Neuron (in vitro differentiated cells): ENCODE data around the gene PARP4.
"Not testable (repeated sequence)": the region's sequence is repeated elsewhere in the genome, so short reads cannot be mapped to it uniquely, and the experiment has no call there.

ENCODE experiments used
- H2AFZ ChIP-seq: one replicate; pipeline ENCODE4 v1.6.1; 2013; ENCODE audit warnings: low read depth, mild to moderate bottlenecking, inconsistent platforms, low read length, moderate library complexity
- H3K27me3 ChIP-seq: one replicate; pipeline ENCODE4 v1.6.1; 2013; ENCODE audit warnings: low read length; ENCODE audit not compliant: insufficient read depth
- H3K36me3 ChIP-seq: one replicate; pipeline ENCODE4 v1.6.1; 2013; ENCODE audit warnings: low read length; ENCODE audit not compliant: insufficient read depth
- H3K4me1 ChIP-seq: one replicate; pipeline ENCODE4 v1.6.1; 2013; ENCODE audit warnings: low read length; ENCODE audit not compliant: insufficient read depth
- H3K4me3 ChIP-seq: 2 replicates; pipeline ENCODE4 v1.5.1; 2013; ENCODE audit warnings: mild to moderate bottlenecking, low read length, moderate library complexity
- H3K9me3 ChIP-seq: one replicate; pipeline ENCODE4 v1.6.1; 2013; ENCODE audit warnings: low read length

PARP4 gene

DNA sequence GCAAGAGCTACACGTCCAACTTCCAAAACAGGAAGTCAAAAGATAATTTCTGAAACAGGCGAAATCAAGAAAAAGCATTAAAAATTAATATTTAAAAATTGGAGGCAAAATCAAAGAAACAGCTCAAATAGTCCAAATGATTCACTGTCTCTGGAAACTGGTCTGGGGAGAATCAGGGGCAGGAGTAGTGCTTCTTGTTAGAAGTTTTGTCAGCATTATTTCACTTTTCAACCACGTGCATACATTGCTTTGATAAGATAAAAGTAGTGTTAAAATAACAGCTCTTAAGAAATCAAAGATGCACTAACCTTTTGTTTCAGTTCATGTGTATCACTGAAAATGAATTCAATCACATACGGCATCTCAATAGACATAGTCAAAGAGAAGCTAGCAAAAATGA lies 53.8 kb downstream of the PARP4 start:
- Histone ChIP-seq H3K4me1 (no peaks in the 10 kb centered on the region), H3K9me3 (no peaks in the 10 kb centered on the region), H3K4me3 (no peak overlapping the region), H2AFZ (no peak overlapping the region), H3K27me3 (no peaks in the 10 kb centered on the region), H3K36me3 (peaks cover 45% of the 10 kb centered on the region)

DNA sequence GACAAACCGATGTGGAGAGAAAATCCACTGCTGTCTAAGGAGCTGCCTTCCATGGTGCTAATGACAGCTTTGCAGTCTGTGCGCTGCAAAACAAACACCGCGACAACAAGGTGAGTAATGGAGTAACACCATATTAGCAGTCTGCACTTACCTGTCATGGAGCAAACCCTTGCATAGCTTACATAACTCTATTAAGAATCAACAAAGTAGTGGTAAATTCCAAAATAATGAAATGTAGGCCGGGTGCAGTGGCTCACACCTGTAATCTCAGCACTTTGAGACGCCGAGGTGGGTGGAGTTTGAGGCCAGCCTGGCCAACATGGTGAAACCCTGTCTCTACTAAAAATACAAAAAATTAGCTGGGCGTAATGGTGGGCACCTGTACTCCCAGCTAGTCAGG lies 56.2 kb downstream of the PARP4 start:
- H3K4me3 ChIP-seq, result no peak overlapping the region
- no peak overlapping the region for H2AFZ ChIP-seq
- no peaks in the 10 kb centered on the region for H3K27me3 ChIP-seq
- peaks cover 59% of the 10 kb centered on the region for H3K36me3 ChIP-seq
- H3K4me1 ChIP-seq, result no peaks in the 10 kb centered on the region
- no peaks in the 10 kb centered on the region for H3K9me3 ChIP-seq

DNA sequence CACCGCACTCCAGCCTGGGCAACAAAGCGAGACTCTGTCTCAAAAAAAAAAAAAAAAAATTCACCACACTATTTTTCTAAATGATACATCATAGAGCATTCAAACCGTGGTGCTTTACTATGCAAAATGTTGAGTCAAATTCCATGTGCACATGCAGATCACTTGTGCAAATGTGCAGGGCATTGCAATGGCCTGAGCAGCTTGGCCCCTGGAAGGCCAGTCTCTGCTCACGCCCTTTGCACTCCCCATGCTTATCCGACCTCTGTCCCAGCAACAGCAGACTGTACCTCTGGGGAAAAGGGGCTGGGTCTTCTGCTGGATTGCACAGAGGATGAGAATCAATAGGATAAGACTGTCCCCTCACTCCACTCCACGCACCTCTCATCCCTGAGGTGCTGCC lies 58.5 kb downstream of the PARP4 start:
- no peaks in the 10 kb centered on the region for H3K27me3 ChIP-seq
- H3K4me3 ChIP-seq, result no peak overlapping the region
- peaks cover 63% of the 10 kb centered on the region for H3K36me3 ChIP-seq
- no peaks in the 10 kb centered on the region for H3K9me3 ChIP-seq
- H2AFZ ChIP-seq, result no peak overlapping the region
- no peaks in the 10 kb centered on the region for H3K4me1 ChIP-seq

DNA sequence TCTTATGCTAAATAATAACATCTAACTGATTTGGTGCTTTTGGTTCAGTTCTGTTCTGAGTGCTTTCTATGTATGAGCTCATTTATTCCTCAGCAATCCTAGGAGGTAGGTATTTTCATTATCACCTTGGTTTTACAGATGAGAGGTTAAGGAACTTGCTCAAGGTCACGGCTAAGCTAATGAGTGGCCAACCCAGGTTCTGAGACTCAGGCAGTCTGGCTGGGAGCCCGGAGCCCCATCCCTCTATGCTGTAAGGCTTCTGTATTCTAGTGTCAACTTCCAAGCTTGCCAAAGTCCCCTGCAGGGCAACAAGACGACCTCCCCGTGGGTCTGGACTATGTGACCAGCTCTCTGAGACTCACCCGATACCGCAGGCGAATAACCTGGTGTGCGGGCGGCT lies 60.5 kb downstream of the PARP4 start:
- Histone ChIP-seq H3K36me3 (peaks cover 62% of the 10 kb centered on the region), H3K4me3 (no peak overlapping the region), H3K4me1 (no peaks in the 10 kb centered on the region), H3K27me3 (no peaks in the 10 kb centered on the region), H3K9me3 (no peaks in the 10 kb centered on the region), H2AFZ (no peak overlapping the region)

DNA sequence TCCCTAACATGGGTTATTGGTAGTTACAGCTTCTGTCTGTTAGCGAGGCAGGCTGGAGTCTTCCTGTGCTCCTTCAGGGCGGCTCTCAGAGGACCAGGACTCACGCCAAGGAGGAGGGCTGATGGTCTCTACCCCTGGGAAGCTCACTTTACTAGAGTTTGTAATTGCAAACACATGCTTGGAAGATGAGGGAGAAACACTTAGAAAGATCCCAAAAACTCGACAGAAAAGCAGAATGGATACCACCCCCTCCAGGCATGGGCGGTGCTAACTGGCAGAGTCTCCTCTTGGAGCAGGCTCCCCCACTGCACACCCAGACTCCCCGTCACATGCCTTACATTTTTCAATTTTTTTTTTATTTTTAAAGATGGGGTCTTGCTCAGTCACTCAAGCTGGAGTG lies 62.0 kb downstream of the PARP4 start:
- Histone ChIP-seq H2AFZ (no peak overlapping the region), H3K27me3 (no peaks in the 10 kb centered on the region), H3K4me1 (no peaks in the 10 kb centered on the region), H3K9me3 (no peaks in the 10 kb centered on the region), H3K4me3 (no peak overlapping the region), H3K36me3 (peaks cover 58% of the 10 kb centered on the region)

DNA sequence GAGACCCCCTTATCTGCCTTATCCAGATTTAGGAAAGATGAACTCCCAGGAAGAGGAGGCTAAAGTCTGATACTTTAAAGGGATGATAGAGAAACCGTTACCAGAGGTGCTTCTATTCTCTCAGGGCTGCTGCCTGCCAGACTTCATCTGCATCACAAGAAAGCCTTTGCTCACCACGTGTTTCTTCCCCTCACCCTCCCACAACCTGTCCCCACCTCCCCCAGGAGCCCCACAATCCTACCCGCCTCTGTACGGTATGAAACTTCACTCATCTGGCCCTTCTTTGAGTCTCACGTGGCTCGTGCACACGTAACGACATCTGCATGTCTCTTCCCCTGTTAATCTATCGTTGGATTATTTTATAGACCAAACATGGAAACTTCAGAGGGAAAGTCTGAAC lies 67.7 kb downstream of the PARP4 start:
- not testable (repeated sequence) for H3K9me3 ChIP-seq, H3K4me1 ChIP-seq, H2AFZ ChIP-seq, H3K27me3 ChIP-seq, H3K4me3 ChIP-seq
- peaks cover 34% of the 10 kb centered on the region for H3K36me3 ChIP-seq

DNA sequence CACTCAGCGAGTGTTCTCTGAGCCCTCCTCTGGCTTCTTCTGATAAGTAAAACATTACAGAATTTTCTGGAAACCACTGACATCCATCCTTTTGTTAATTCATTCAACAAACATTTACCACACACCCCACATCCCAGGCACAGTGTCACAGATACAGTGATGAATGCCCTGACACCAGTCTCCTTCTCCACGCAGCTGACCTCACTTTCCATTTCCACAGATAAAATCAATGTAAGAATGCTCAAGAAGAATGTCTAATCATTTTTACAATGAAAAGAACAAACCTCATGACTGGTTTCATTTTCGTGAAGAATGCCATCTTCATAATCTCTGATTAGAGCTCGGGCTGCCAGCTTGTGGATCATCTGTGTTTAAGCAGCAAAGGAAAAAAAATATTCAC lies 69.2 kb downstream of the PARP4 start:
- no peak overlapping the region for H3K4me3 ChIP-seq
- no peaks in the 10 kb centered on the region for H3K9me3 ChIP-seq
- H3K27me3 ChIP-seq, result no peaks in the 10 kb centered on the region
- no peaks in the 10 kb centered on the region for H3K4me1 ChIP-seq
- H3K36me3 ChIP-seq, result peaks cover 32% of the 10 kb centered on the region
- no peak overlapping the region for H2AFZ ChIP-seq

DNA sequence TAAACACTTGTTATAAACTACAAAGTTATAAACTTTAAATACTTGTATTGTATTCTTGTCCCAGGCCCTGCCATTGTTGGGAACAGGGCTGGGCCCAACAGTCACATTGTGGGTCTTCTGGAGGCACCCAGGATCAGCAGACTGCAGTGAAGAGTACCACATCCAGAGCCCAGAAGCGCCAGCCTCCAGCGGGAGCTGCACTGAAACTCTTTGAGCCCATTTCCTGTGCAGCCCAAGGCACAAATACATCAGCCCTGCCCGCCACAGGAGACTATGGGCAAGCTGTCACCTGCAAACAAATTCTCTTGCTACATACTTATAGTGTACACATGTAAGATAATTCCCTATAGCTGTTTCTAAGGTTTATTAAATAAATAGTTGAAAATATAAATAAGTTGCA lies 86.5 kb downstream of the PARP4 start:
- H2AFZ ChIP-seq, H3K4me3 ChIP-seq, H3K27me3 ChIP-seq, H3K9me3 ChIP-seq, H3K4me1 ChIP-seq: not testable (repeated sequence)
- H3K36me3 ChIP-seq, result peaks cover 17% of the 10 kb centered on the region

DNA sequence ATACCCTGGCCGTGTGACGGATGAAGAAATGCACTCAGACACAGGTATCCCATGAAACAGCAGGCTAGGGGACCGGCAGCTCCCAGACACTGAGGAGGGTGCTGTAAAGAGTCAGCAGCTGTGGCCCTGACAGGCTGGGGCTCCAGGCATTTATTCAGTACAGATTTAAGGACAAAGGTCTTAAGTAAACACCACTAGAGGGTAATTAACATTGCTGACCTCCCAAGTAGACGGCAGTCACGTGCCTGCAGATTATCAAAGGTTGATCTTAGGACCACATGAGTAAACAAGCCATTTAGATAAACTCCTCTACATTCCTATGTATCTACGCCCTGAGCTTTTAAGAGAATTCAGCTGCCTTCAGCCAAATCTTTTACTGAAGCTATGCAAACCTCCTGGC lies 92.9 kb downstream of the PARP4 start:
- H2AFZ ChIP-seq, H3K4me1 ChIP-seq, H3K27me3 ChIP-seq, H3K4me3 ChIP-seq, H3K9me3 ChIP-seq: not testable (repeated sequence)
- peaks cover 18% of the 10 kb centered on the region for H3K36me3 ChIP-seq

DNA sequence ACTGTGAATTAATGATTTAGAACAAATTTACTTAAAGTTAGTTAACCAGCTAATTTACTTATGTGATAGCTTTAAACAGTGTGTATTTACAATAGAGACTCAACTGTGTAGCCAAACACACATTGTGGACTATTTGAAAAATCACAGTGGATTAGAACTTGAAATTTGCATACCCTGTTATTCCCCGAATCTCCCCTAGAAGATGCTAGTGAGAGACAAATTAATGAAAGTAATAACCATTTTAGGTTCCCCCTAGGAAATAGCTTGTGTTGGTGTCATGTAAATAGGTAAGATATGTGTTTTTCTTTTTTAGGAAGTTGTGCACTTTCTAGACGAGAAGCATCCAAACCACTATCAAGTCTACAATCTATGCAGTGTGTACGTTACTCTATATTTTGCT lies 104.7 kb downstream of the PARP4 start:
- H3K9me3 ChIP-seq, result no peaks in the 10 kb centered on the region
- H3K4me3 ChIP-seq, result no peak overlapping the region
- H3K4me1 ChIP-seq, result no peaks in the 10 kb centered on the region
- H3K36me3 ChIP-seq, result no peaks in the 10 kb centered on the region
- H3K27me3 ChIP-seq, result no peaks in the 10 kb centered on the region
- no peak overlapping the region for H2AFZ ChIP-seq

DNA sequence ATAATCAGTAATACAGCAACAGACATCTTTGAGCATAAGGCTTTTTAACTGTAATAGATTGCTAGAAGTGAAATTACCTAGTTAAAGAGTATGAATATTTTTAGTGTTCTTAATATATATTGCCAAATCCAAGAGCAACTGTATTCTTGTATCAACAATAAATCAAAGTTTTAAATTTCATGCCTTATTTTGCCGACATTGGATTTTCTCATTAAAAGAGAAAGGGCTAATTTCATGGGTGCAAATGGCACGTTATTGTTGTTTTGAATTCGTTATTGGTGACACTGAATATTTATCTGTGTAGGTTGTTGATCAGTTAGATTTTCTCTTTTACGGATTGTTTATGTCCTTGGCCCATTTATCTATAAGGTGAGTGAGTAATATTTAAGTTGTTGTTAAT lies 106.1 kb downstream of the PARP4 start:
- Histone ChIP-seq H3K27me3 (no peaks in the 10 kb centered on the region), H3K4me1 (no peaks in the 10 kb centered on the region), H3K9me3 (no peaks in the 10 kb centered on the region), H3K4me3 (no peak overlapping the region), H3K36me3 (no peaks in the 10 kb centered on the region), H2AFZ (no peak overlapping the region)

DNA sequence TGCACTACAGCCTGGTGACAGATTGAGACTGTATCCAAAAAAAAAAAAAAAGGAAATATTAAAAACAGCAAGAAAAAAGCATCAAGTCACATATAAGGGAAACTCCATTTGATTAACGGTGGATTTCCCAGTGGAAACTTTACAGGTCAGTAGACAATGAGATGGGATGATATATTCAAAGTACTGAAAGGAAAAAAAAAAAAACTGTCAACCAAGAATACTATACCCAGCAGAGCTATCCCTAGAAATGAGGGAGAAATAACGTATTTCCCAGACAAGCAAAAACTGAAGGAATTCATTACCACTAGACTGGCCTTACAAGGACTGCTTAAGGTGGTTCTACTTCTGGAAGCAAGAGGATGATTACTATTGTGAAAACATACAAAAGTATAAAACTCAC lies 115.8 kb downstream of the PARP4 start:
- H3K36me3 ChIP-seq, result no peaks in the 10 kb centered on the region
- H3K27me3 ChIP-seq, result peaks cover 8% of the 10 kb centered on the region
- H3K9me3 ChIP-seq, result no peaks in the 10 kb centered on the region
- H3K4me3 ChIP-seq, result no peak overlapping the region
- H3K4me1 ChIP-seq, result no peaks in the 10 kb centered on the region
- H2AFZ ChIP-seq, result no peak overlapping the region

DNA sequence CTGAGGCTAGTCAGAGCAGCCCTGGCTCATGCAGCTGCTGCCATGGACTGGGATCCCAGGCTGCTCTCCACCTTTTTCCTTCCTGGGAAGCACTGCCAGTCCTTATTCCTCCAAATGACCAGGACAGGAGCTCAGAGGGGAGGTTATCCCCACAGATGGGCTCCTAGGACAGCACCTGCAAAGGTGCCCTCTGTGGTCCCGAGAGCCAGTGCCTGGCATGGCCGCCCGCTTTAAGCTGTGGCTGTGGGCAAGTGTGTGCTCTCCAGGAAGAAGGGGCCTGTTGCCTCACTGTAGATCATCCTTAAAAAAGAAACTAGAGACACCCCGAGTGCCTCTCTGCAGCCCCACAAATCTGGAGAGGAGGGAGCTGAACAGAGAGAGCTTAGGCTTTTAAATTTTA lies 119.6 kb downstream of the PARP4 start:
- no peak overlapping the region for H2AFZ ChIP-seq
- H3K27me3 ChIP-seq, result peaks cover 8% of the 10 kb centered on the region
- H3K4me3 ChIP-seq, result no peak overlapping the region
- no peaks in the 10 kb centered on the region for H3K4me1 ChIP-seq
- no peaks in the 10 kb centered on the region for H3K36me3 ChIP-seq
- H3K9me3 ChIP-seq, result no peaks in the 10 kb centered on the region

DNA sequence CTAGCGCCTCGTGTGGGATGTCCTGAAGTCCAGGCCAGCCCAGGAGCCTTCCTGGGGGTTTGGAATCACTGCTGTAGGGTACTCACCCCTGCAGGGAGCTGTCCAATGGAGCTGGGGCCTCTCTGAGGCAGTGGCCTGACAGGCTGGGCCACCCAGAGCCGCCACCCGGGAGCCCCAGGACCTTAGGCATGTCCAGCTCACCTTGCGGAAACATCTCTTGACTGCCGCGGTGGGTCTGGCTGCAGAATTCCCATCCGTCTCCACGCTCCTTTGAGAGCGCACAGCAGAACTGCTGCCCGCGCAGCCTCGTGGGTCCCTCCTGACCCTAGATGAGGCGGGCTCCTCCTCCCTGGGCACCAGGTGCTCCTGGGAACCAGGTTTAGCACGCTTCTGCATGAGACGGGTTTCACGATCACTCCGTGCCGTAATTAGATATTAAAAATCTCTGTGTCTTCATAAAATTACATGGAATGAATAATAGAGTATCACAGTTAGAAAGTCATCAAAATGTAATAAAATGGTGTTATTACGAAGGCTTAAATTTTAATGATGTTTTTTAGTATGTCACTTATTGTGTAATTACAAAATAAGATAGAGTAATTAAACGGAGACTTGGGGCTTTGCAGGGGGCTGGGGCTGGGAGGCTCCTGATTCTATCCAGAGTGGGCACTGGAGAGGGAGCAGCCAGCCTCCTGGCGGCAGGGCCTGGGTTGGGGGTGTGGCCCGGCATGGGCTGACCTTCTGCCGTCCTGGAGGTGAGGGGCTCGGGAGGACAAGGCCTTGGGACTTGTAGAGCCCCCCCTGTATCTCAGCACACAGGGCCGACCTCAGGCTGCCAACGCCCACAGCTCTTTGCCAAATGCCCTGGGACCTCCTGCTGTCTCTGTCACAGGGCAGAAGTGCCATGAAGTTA lies 120.6 kb downstream of the PARP4 start:
- not testable (repeated sequence) for H2AFZ ChIP-seq, H3K4me3 ChIP-seq, H3K4me1 ChIP-seq, H3K27me3 ChIP-seq, H3K9me3 ChIP-seq, H3K36me3 ChIP-seq
